ENCODE results near the gene RAVER1. TPM values are rescaled to one million over a fixed set of nuclear protein-coding genes. Genes with fewer than 3 reads are reported as not detected.

RAVER1 gene
- total RNA-seq, 1 donor from 2014 or later = 3.7 TPM

GRCh38 chr19:10320602-10321416 lies 12.5 kb downstream of the RAVER1 start:
- H3K36me3 ChIP-seq (ENCODE audit: control insufficient read depth in 3 of 3, insufficient read depth in 3 of 3, low read length in 3 of 3) = peaks cover 53 to 70% (median 68%) of the 10 kb centered on the region in 3 donors
- no peaks in the 10 kb centered on the region for H3K9me3 ChIP-seq (ENCODE audit: control insufficient read depth in 3 of 3, low read length in 3 of 3)
- H3K27me3 ChIP-seq (ENCODE audit: control insufficient read depth in 3 of 3, insufficient read depth in 3 of 3, low read length in 3 of 3) = no peaks in the 10 kb centered on the region
- no peak overlapping the region for H3K9ac ChIP-seq (ENCODE audit: low read depth in 1 of 3, low read length in 3 of 3)
- H3K4me3 ChIP-seq (ENCODE audit: low read length in 3 of 3) = no peak overlapping the region
- peaks cover 0 to 3% (median 2%) of the 10 kb centered on the region in 3 donors for H3K4me1 ChIP-seq (ENCODE audit: control insufficient read depth in 3 of 3, insufficient read depth in 3 of 3, low read length in 3 of 3)
- H3K27ac ChIP-seq (ENCODE audit: low read depth, low read length) = no peak overlapping the region

- peaks cover 45 to 64% (median 56%) of the 10 kb centered on the region in 3 donors for H3K36me3 ChIP-seq (ENCODE audit: control insufficient read depth in 3 of 3, insufficient read depth in 3 of 3, low read length in 3 of 3)
- H3K9me3 ChIP-seq (ENCODE audit: control insufficient read depth in 3 of 3, low read length in 3 of 3) = no peaks in the 10 kb centered on the region
- no peak overlapping the region for H3K4me3 ChIP-seq (ENCODE audit: low read length in 3 of 3)
- H3K27me3 ChIP-seq (ENCODE audit: control insufficient read depth in 3 of 3, insufficient read depth in 3 of 3, low read length in 3 of 3) = no peaks in the 10 kb centered on the region
- H3K4me1 ChIP-seq (ENCODE audit: control insufficient read depth in 3 of 3, insufficient read depth in 3 of 3, low read length in 3 of 3) = peaks cover 4 to 16% (median 9%) of the 10 kb centered on the region in 3 donors
- H3K9ac ChIP-seq (ENCODE audit: low read depth in 1 of 3, low read length in 3 of 3) = no peak overlapping the region
- H3K27ac ChIP-seq (ENCODE audit: low read depth, low read length) = no peak overlapping the region
Measured at GRCh38 chr19:10318807-10319682, 14.3 kb downstream of the RAVER1 start.

GRCh38 chr19:10317857-10318462 lies 15.4 kb downstream of the RAVER1 start:
- H3K9ac ChIP-seq (ENCODE audit: low read depth in 1 of 3, low read length in 3 of 3) = no peak overlapping the region
- H3K4me1 ChIP-seq (ENCODE audit: control insufficient read depth in 3 of 3, insufficient read depth in 3 of 3, low read length in 3 of 3) = peaks cover 4 to 16% (median 9%) of the 10 kb centered on the region in 3 donors
- no peak overlapping the region for H3K4me3 ChIP-seq (ENCODE audit: low read length in 3 of 3)
- H3K36me3 ChIP-seq (ENCODE audit: control insufficient read depth in 3 of 3, insufficient read depth in 3 of 3, low read length in 3 of 3) = peaks cover 39 to 56% (median 46%) of the 10 kb centered on the region in 3 donors
- H3K27ac ChIP-seq (ENCODE audit: low read depth, low read length) = no peak overlapping the region
- H3K9me3 ChIP-seq (ENCODE audit: control insufficient read depth in 3 of 3, low read length in 3 of 3) = no peaks in the 10 kb centered on the region
- H3K27me3 ChIP-seq (ENCODE audit: control insufficient read depth in 3 of 3, insufficient read depth in 3 of 3, low read length in 3 of 3) = no peaks in the 10 kb centered on the region

GRCh38 chr19:10317045-10317856 lies 16.1 kb downstream of the RAVER1 start:
- H3K27me3 ChIP-seq (ENCODE audit: control insufficient read depth in 3 of 3, insufficient read depth in 3 of 3, low read length in 3 of 3) = no peaks in the 10 kb centered on the region

GRCh38 chr19:10316229-10317044 lies 16.9 kb downstream of the RAVER1 start:
- Histone ChIP-seq H3K36me3 (ENCODE audit: control insufficient read depth in 3 of 3, insufficient read depth in 3 of 3, low read length in 3 of 3) (peaks cover 31 to 40% (median 31%) of the 10 kb centered on the region in 3 donors), H3K27me3 (ENCODE audit: control insufficient read depth in 3 of 3, insufficient read depth in 3 of 3, low read length in 3 of 3) (no peaks in the 10 kb centered on the region), H3K4me1 (ENCODE audit: control insufficient read depth in 3 of 3, insufficient read depth in 3 of 3, low read length in 3 of 3) (peaks cover 4 to 16% (median 9%) of the 10 kb centered on the region in 3 donors), H3K27ac (ENCODE audit: low read depth, low read length) (peak overlapping the region; percentile 13), H3K4me3 (ENCODE audit: low read length in 3 of 3) (no peak overlapping the region), H3K9me3 (ENCODE audit: control insufficient read depth in 3 of 3, low read length in 3 of 3) (no peaks in the 10 kb centered on the region), H3K9ac (ENCODE audit: low read depth in 1 of 3, low read length in 3 of 3) (peak overlapping the region in 1 of 3 donors; percentile 86)

More at GRCh38 chr19:10317045-10317856, 16.1 kb downstream of the RAVER1 start:
- Histone ChIP-seq H3K4me1 (ENCODE audit: control insufficient read depth in 3 of 3, insufficient read depth in 3 of 3, low read length in 3 of 3) (peaks cover 4 to 16% (median 9%) of the 10 kb centered on the region in 3 donors), H3K36me3 (ENCODE audit: control insufficient read depth in 3 of 3, insufficient read depth in 3 of 3, low read length in 3 of 3) (peaks cover 35 to 48% (median 39%) of the 10 kb centered on the region in 3 donors), H3K9ac (ENCODE audit: low read depth in 1 of 3, low read length in 3 of 3) (peak overlapping the region in 1 of 3 donors; percentile 14), H3K9me3 (ENCODE audit: control insufficient read depth in 3 of 3, low read length in 3 of 3) (no peaks in the 10 kb centered on the region), H3K4me3 (ENCODE audit: low read length in 3 of 3) (no peak overlapping the region), H3K27ac (ENCODE audit: low read depth, low read length) (no peak overlapping the region)

- peaks cover 4 to 16% (median 9%) of the 10 kb centered on the region in 3 donors for H3K4me1 ChIP-seq (ENCODE audit: control insufficient read depth in 3 of 3, insufficient read depth in 3 of 3, low read length in 3 of 3)
- no peaks in the 10 kb centered on the region for H3K9me3 ChIP-seq (ENCODE audit: control insufficient read depth in 3 of 3, low read length in 3 of 3)
- peaks cover 26 to 37% (median 31%) of the 10 kb centered on the region in 3 donors for H3K36me3 ChIP-seq (ENCODE audit: control insufficient read depth in 3 of 3, insufficient read depth in 3 of 3, low read length in 3 of 3)
- H3K4me3 ChIP-seq (ENCODE audit: low read length in 3 of 3) = peak within 1 kb of the TSS; percentile 86 to 98 (median 96)
- H3K27ac ChIP-seq (ENCODE audit: low read depth, low read length) = peak within 1 kb of the TSS; percentile 13
- peak within 1 kb of the TSS; percentile 83 to 92 (median 86) for H3K9ac ChIP-seq (ENCODE audit: low read depth in 1 of 3, low read length in 3 of 3)
- no peaks in the 10 kb centered on the region for H3K27me3 ChIP-seq (ENCODE audit: control insufficient read depth in 3 of 3, insufficient read depth in 3 of 3, low read length in 3 of 3)
Measured at GRCh38 chr19:10315335-10316214, 17.8 kb downstream of the RAVER1 start, which contains the start of gene FDX2. Gene FDX2, minus strand, starts transcription at chr19:10316015. Its CDS starts 19 bp downstream, at chr19:10315996.

- H3K4me3 ChIP-seq (ENCODE audit: low read length in 3 of 3) = no peak within 1 kb of the TSS
- peaks cover 0 to 1% (median 0%) of the 10 kb centered on the region in 3 donors for H3K4me1 ChIP-seq (ENCODE audit: control insufficient read depth in 3 of 3, insufficient read depth in 3 of 3, low read length in 3 of 3)
- H3K9ac ChIP-seq (ENCODE audit: low read depth in 1 of 3, low read length in 3 of 3) = no peak within 1 kb of the TSS
- H3K27ac ChIP-seq (ENCODE audit: low read depth, low read length) = no peak within 1 kb of the TSS
- H3K27me3 ChIP-seq (ENCODE audit: control insufficient read depth in 3 of 3, insufficient read depth in 3 of 3, low read length in 3 of 3) = no peaks in the 10 kb centered on the region
- H3K9me3 ChIP-seq (ENCODE audit: control insufficient read depth in 3 of 3, low read length in 3 of 3) = no peaks in the 10 kb centered on the region
- peaks cover 0 to 15% (median 15%) of the 10 kb centered on the region in 3 donors for H3K36me3 ChIP-seq (ENCODE audit: control insufficient read depth in 3 of 3, insufficient read depth in 3 of 3, low read length in 3 of 3)
Measured at GRCh38 chr19:10309423-10309822, 23.9 kb downstream of the RAVER1 start, which contains the start of gene ZGLP1. Gene ZGLP1, minus strand, starts transcription at chr19:10309815.

GRCh38 chr19:10306327-10306726 lies 27.0 kb downstream of the RAVER1 start:
- Histone ChIP-seq H3K9me3 (ENCODE audit: control insufficient read depth in 3 of 3, low read length in 3 of 3) (no peaks in the 10 kb centered on the region), H3K27me3 (ENCODE audit: control insufficient read depth in 3 of 3, insufficient read depth in 3 of 3, low read length in 3 of 3) (peaks cover 0 to 8% (median 7%) of the 10 kb centered on the region in 3 donors), H3K36me3 (ENCODE audit: control insufficient read depth in 3 of 3, insufficient read depth in 3 of 3, low read length in 3 of 3) (peaks cover 0 to 11% (median 10%) of the 10 kb centered on the region in 3 donors), H3K4me3 (ENCODE audit: low read length in 3 of 3) (no peak overlapping the region), H3K27ac (ENCODE audit: low read depth, low read length) (no peak overlapping the region), H3K4me1 (ENCODE audit: control insufficient read depth in 3 of 3, insufficient read depth in 3 of 3, low read length in 3 of 3) (no peaks in the 10 kb centered on the region), H3K9ac (ENCODE audit: low read depth in 1 of 3, low read length in 3 of 3) (no peak overlapping the region)

Measured in skeletal muscle tissue (tissue), 4 donors.